Peyer's patch (tissue), 4 donors: ENCODE measurements around the gene JADE3.

Experiments
- CTCF ChIP-seq, 6 experiments: fragments of 450-650 bp in 4 of 6; fragments of 200-600 bp in 2 of 6; sonication (generic) in 1 of 6; IDR thresholded peaks; one replicate each; pipeline ENCODE4 v1.5.1; 2017 to 2019; ENCODE audit warnings: antibody characterized with exemption in 6 of 6, mild to moderate bottlenecking in 3 of 6, moderate library complexity in 1 of 6
- POLR2A ChIP-seq, 2 donors: fragments of 450-650 bp; IDR thresholded peaks; one replicate each; pipeline ENCODE4 v1.5.1; 2017; ENCODE audit warnings: antibody characterized with exemption in 2 of 2, mild to moderate bottlenecking in 2 of 2, moderate library complexity in 2 of 2

DNA sequence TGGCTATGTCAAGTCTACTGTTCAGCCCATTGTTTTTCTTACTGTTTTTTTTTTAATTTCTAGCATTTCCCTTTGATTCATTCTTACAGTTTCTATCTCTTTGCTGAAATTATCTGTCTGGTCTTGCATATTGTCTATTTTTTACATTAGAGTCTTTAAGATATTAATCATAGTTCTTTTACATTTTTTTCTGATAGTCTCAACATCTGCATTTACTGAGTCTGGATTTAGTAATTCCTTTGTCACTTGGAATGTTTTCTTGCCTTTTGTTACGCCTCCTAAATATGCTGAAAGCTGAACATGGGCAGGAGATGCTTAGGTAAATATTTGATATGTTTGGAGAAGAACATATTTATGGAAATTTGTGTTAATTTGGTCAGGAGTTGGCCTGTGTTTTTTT lies 10.4 kb downstream of the JADE3 start:
- no peak for TF ChIP-seq CTCF (IDR thresholded peaks at IDR 0.05)
- no peak for TF ChIP-seq POLR2A (IDR thresholded peaks at IDR 0.05)
